HG03097 (cell line): ENCODE measurements around the gene RABGGTA.

ENCODE experiments used
- ATAC-seq: cut with Tn5 transposase; IDR thresholded peaks from one replicate; pipeline ENCODE4 v1.9.1; 2021; ENCODE audit not compliant: unreplicated experiment, low FRiP score

The RABGGTA gene

DNA sequence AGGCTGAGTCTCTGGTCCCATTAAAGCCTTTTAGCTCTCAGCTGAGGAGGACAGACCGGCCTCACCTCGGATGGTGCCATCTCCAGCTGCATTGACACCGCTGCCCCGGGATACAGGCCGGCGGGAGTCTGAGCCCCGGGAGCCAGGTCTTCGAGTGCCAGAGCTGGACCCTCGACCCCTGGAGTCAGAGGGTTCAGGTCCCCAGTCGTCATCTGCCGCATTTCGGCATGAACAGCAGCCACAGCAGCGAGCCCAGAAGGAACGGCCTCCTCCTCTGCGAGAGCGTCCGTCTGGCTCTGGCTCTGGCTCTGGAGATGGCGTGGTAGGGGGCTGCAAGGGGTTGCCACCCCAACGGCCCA is 9.4 kb downstream of the RABGGTA start:
- ATAC-seq: no peak

DNA sequence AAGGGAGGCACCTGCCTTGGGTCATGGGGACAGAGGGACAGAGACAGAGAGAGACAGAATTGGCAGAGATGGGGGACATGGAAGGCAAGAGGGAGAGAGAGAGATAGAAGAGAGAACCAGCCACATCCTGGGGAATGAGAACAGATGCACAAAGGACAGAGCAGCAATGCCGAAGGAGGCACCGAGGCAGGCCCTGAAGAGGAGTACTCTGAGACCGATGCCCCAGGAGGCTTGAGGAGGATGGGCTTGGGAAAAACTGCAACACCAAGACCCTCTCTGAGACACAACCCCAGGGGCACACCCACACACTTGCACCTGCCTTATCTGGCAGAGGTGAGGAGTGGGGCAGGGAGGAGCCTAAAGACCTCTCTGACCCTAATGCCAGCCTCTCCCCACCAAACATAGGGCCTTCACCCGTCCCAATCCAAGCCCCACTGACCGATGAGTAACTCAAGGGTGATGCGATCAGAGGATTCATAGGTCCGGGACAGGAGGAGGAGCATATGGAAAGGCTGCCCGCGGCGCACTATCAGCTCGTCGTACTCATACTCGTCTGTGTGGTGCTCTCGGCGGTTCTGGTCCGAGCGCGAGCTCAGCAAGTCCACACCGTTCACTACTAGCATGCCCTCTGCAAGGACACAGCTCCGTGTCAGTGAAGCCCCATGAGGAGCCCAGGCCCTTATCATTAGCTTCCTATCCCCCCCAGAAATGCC is 10.0 kb downstream of the RABGGTA start:
- no peak for ATAC-seq

DNA sequence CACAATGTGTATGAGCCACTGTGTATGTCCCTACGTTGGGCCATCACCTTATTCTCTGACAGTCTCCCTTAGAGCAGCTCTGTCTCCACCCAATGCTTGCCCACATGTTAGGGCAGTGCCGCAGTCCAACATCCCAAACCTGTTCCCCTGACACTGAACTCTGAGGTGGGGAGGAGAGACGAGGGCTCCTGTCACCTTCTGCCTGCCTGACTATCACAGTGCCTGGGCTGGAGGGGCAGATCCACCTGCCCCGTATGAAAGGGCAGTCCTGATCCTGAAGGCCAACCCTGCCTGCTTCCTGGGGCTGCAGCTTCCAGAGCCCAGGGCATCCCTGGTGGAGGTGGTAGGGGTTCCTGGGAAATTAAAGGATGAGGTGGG is 10.6 kb downstream of the RABGGTA start:
- no peak for ATAC-seq

GRCh38 chr14:24260026-24260779 is 11.2 kb downstream of the RABGGTA start:
- no peak for ATAC-seq

DNA sequence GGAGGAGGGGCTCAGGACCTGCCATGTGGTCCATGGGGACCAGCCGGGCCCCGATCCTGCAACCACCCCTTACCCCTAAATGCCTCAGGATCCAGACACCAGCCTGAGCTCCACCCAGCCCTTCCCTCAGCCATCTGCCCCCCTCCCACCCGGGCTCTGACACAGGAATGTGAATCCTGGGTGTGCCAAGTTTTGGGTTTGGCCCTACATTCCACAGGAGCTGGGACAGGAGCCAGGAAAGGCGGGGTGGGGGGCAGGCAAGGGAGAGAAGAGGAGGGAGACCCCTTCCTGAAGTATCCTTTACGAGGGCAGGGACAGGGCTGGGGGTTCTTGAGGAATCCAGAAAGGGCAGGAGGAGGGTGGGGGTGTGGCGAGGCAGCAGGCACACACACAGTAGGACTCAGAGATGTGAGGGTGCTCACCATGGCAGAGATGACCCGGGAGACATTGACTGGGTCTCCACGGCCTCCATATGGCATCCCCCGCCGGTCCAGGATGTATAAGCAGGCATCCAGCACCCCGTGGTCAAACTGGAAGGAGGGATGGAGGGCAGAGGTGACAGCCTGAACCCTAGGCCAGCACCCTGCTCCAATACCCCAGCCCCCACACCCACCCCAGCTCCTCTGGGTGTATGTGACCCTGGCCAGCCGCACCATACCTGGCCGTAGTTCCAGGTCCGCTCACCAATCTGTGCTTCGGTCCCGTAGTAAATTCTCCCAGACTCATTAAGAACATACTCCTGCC is 11.9 kb downstream of the RABGGTA start:
- no peak for ATAC-seq

GRCh38 chr14:24258548-24259265 is 12.7 kb downstream of the RABGGTA start:
- no peak for ATAC-seq

DNA sequence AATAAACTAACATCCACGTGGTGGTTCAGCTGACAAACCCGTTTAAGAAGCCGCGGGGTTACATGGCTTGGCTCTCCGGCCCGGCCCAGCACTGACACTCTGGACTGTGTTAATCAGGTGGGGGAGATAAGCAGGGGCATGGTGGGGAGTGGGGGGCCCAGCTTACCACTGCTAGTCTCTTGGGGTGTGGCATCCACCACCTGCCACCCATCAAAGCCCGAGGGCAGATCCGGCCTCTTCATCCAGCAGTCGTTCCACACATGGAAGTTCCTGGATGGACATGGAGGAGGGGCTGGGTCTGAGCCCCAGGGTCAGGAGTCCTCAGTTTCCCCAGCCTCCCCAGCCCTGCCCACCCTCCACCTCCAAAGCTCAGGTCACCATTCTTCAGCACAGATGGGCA is 13.3 kb downstream of the RABGGTA start:
- ATAC-seq: no peak

DNA sequence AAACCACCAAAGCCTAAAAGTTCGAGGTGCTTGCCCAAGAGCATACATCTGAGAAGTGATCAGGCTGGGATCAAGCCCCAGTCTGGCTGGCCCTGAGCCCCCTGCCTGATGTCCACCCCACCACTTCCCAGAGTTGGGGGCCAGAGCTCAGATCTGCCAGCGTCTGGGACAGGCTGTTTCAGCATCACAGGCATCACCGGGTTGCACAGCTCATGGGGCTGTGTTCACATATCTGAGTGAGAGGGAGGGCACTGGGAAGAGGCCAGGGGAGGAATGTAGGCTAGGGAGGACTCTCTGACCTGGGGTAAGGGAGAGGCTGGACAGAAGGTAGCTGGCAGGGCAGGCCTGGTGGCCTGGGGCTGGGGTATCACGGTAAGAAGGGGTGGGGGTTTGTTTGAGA is 14.4 kb downstream of the RABGGTA start:
- ATAC-seq: no peak

- ATAC-seq: no peak
These were observed 15.3 kb downstream of the RABGGTA start for GRCh38 chr14:24255931-24256711.

DNA sequence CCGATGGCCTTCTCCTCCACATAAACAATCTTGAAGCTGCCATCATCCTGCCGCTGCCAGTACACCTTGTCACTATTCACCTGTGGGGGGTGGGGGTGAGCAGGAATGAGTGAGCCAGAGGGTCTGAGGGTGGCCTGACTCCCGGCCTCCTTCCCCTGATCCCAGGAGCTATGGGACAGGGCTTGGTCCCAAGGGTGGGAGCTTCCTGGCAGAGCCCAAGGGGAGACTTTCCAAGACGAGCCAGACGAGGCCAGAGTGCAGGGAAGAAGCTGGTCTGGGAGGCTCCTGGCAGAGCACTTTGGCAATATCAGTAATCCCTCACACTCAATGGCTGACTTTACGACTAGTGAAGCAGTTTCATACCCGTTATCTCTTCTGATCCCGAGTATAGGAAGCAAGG is 16.0 kb downstream of the RABGGTA start:
- no peak for ATAC-seq

DNA sequence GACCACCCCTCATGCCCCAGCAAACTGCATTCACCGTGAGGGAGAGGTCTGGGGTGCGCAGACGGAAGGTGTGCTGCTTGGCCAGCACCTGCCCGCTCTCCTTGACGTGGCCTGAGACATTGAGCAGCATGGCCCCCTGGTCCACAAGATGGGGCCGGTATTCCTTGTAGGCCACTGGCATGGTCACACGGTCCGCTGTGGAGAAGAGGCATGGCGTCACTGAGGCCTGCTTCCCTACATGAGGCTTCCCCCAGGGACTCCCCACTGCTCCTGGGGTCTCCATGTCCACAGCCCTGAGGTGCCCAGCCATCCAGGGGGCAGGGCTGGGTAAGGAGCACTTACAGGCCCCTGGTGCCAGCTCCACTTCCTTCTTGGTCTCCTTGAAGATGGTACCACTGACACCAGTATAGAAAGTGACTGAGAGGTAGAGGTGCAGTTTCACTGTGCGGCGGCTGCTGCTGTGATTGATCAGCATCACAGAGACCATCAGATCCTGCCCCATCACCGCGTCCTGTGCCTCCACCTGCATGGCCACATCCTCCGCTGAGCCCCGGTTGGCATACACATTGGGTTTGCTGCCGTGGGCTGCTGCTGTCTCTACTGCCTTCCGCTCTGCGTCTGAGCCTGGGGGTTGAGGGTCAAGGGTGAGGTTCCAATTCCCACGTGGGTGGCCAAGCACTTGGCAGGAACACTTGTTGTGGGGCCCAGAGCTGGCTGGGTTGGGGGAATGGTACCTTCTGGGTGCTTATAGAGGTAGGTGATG is 16.6 kb downstream of the RABGGTA start:
- no peak for ATAC-seq

DNA sequence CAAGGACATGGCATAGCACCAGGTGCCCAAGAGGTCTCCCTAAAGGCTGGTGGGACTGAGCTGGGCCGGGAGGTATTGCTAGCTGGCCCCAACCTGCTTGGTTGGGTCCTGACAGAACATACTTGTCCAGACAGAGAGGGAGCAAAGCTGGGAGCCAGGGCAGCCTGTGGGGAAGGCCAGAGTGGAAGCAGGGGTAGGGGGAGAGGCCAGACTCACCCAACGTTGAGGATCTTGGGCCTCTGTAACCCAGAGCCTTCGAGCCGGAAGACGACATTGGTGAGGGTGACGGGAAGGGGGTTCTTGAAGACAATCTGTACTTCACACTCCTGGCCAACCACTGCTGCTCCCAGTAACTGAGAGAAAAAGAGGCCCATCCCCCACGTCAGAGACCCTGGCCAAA is 17.5 kb downstream of the RABGGTA start:
- ATAC-seq: no peak

GRCh38 chr14:24252289-24253124 is 18.9 kb downstream of the RABGGTA start:
- no peak for ATAC-seq

DNA sequence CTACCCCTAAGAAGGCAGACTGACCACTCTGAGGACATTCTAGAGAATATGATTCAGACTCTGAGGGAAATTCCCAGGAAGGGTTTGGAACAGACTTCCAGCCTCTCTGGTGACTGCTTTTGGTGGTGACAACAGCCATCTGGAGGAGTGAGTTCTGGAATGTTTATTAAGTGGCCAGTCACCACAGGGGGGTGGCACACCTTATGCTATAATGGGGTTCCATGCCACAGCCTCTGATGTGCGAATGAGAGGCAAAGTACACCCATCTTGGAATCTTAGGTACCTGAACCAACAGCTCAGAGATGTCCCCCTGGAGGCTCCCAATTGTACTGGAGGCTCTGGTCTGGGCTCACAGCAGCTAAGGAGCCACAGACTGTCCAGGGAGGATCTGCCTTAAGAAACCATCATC is 19.5 kb downstream of the RABGGTA start:
- no peak for ATAC-seq

GRCh38 chr14:24250354-24250753 is 21.0 kb downstream of the RABGGTA start:
- no peak for ATAC-seq

DNA sequence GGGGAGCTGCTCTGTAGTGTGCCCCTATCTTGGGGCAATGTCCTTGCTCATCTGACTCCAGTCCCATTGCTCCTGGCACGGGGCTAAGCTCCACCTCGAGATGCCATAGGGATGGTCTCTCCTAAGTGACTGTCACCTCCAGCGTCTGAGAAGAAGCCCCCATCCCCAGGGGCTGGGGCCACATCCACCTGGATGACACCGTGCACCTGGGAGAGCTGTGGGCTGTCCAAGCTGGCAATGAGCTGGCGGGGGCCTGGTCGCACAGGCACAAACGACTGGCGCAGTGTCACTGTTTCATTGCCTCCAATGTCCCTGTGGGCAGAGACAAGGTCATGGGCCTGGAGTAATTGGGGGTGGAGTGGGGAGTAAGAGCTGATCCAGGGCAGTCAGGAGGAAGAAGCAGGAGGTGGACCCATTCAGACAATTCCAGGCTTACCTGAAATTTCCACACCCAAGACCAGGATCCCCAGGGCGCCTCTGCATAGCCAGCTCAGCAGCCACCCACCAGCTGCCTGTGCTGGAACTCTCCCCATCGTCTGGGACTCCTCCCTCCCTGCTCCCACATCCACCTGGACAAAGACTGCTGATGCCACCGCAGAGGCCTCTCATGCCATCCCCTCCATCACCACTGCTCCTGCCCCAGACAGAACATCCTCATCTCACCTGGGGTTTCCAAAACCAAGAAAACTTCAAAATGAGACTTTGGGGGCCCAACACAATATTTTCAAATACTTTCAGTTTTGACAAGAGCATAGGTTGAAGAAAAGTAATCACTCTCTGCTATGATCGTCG is 22.0 kb downstream of the RABGGTA start:
- no peak for ATAC-seq

GRCh38 chr14:24247422-24247821 is 24.0 kb downstream of the RABGGTA start:
- no peak for ATAC-seq

DNA sequence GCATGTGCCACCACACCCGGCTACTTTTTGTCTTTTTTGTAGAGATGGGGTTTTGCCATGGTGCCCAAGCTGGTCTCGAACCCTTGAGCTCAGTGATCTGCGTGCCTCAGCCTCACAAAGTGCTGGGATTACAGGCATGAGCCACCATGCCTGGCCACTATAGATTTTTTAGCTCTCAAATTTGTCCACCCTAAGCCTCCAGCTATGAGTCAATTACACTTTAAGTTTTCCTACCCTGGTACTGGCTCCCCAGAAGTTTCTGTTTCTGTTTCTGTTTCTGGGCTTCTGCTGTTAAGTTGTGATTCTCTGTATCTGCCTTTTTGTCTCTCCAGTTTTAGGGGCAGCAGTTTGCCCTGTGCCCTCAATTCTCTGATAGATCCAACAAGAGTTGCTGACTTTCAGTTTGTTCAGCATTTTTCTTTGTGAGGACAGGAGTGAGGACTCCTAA is 24.6 kb downstream of the RABGGTA start:
- ATAC-seq: no peak
